Endothelial cell of umbilical vein (primary cell): ENCODE measurements around the gene CRB1.

Source experiments
- CTCF ChIP-seq, 2 donors: IDR thresholded peaks; 1 replicate in 1 of 2; 2 replicates in 1 of 2; pipeline ENCODE4 v1.5.1; 2011; ENCODE audit warnings: low read length in 2 of 2, mild to moderate bottlenecking in 2 of 2, moderate library complexity in 2 of 2, control low read depth in 1 of 2, inconsistent platforms in 1 of 2, low read depth in 1 of 2; ENCODE audit not compliant: insufficient read depth in 1 of 2; ENCODE audit errors: extremely low read depth in 1 of 2
- JUN ChIP-seq: IDR thresholded peaks from 2 replicates; pipeline ENCODE4 v1.6.1; 2011; ENCODE audit warnings: borderline replicate concordance, low read depth; ENCODE audit not compliant: insufficient read length, insufficient read depth
- MAX ChIP-seq: IDR thresholded peaks from 2 replicates; pipeline ENCODE4 v1.6.1; 2011; ENCODE audit not compliant: insufficient read depth, insufficient read length

GRCh38 chr1:197224160-197224559, 43.9 kb upstream of the CRB1 start:
- TF ChIP-seq MAX (no peak), CTCF (IDR thresholded peaks at IDR 0.05; ENCODE audit: extremely low read depth in 1 of 2, insufficient read depth in 1 of 2, low read depth in 1 of 2, low read length in 2 of 2) (no peak), JUN (no peak)
